A549 (cell line): ENCODE measurements around the gene TTL.

Experiments used
- BHLHE40 ChIP-seq: IDR thresholded peaks from 2 replicates; pipeline ENCODE4 v1.6.1; 2012; ENCODE audit warnings: low read depth, low read length, inconsistent platforms
- EP300 ChIP-seq, 2 experiments: fragments of >200 bp; sonication (Bioruptor Twin); formaldehyde crosslinking; IDR thresholded peaks; 2 replicates in 1 of 2; 3 replicates in 1 of 2; pipeline ENCODE4 v1.6.1; 2016 to 2017
- POLR2A ChIP-seq: IDR thresholded peaks from 2 replicates; pipeline ENCODE4 v1.6.1; 2012; ENCODE audit warnings: mild to moderate bottlenecking, low read length
- TF ChIP-seq, protein P1 (sequence below): fragments of >200 bp; sonication (Bioruptor Twin); formaldehyde crosslinking; IDR thresholded peaks from 3 replicates; pipeline ENCODE4 v1.5.1; 2016

DNA sequence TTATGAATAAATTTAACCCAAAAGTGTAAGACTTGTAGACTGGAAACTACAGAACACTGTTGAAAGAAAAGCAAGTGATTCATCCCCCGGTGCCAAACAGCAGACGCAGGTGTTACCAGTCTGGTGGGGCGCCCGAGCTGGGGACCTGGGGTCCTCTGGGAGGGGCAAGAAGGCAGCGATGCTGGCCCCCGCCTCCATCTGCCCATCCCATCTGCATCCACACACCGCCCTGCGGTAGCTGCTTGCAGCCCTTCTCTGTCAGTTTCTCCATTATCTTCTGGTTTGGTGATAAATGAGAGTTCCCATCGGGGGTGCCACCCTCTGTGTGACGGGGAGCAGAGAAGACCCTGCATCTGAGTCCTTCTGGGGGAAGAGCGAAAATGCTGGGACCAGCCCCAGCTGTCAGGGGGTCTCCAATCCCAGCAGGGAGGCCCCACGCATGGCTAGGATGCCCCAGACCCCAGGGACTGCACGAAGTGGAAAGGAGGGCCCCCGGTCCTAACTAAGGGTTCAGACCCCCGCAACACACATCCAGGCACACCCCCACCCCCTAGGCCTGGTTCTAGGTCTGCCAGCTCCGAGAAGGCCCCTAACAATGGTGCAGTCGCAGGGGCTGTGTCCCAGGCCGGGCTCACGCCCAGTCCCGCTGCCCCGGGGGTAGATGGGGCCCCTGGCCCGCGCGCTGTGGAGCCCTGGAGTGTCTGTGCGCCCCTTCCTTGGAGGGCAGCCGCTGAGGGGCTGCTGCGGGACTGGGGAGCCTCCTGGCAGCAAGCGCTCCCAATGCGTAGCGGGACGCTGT is 47.8 kb upstream of the TTL start:
- TF ChIP-seq EP300 (IDR thresholded peaks at IDR 0.05) (no peak), POLR2A (no peak), BHLHE40 (no peak)
- TF ChIP-seq, protein P1, sequence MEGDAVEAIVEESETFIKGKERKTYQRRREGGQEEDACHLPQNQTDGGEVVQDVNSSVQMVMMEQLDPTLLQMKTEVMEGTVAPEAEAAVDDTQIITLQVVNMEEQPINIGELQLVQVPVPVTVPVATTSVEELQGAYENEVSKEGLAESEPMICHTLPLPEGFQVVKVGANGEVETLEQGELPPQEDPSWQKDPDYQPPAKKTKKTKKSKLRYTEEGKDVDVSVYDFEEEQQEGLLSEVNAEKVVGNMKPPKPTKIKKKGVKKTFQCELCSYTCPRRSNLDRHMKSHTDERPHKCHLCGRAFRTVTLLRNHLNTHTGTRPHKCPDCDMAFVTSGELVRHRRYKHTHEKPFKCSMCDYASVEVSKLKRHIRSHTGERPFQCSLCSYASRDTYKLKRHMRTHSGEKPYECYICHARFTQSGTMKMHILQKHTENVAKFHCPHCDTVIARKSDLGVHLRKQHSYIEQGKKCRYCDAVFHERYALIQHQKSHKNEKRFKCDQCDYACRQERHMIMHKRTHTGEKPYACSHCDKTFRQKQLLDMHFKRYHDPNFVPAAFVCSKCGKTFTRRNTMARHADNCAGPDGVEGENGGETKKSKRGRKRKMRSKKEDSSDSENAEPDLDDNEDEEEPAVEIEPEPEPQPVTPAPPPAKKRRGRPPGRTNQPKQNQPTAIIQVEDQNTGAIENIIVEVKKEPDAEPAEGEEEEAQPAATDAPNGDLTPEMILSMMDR: no peak
